ENCODE results near the gene SOWAHC.
"Not testable (repeated sequence)": the region's sequence is repeated elsewhere in the genome, so short reads cannot be mapped to it uniquely, and the experiment has no call there.

- TF ChIP-seq CHD2 (IDR thresholded peaks at IDR 0.05; ENCODE audit: low read length, partially characterized antibody); RAD21 (IDR thresholded peaks at IDR 0.05; ENCODE audit: low read length); CTCF (IDR thresholded peaks at IDR 0.05): not testable (repeated sequence)
- TF ChIP-seq, protein P1, sequence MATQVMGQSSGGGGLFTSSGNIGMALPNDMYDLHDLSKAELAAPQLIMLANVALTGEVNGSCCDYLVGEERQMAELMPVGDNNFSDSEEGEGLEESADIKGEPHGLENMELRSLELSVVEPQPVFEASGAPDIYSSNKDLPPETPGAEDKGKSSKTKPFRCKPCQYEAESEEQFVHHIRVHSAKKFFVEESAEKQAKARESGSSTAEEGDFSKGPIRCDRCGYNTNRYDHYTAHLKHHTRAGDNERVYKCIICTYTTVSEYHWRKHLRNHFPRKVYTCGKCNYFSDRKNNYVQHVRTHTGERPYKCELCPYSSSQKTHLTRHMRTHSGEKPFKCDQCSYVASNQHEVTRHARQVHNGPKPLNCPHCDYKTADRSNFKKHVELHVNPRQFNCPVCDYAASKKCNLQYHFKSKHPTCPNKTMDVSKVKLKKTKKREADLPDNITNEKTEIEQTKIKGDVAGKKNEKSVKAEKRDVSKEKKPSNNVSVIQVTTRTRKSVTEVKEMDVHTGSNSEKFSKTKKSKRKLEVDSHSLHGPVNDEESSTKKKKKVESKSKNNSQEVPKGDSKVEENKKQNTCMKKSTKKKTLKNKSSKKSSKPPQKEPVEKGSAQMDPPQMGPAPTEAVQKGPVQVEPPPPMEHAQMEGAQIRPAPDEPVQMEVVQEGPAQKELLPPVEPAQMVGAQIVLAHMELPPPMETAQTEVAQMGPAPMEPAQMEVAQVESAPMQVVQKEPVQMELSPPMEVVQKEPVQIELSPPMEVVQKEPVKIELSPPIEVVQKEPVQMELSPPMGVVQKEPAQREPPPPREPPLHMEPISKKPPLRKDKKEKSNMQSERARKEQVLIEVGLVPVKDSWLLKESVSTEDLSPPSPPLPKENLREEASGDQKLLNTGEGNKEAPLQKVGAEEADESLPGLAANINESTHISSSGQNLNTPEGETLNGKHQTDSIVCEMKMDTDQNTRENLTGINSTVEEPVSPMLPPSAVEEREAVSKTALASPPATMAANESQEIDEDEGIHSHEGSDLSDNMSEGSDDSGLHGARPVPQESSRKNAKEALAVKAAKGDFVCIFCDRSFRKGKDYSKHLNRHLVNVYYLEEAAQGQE (IDR thresholded peaks at IDR 0.05; ENCODE audit: low read depth, low read length) = not testable (repeated sequence)
Measured at GRCh38 chr2:109640000-109640399, 25.8 kb downstream of the SOWAHC start.
